Measurements from ENCODE around the gene RBP3.

DNA sequence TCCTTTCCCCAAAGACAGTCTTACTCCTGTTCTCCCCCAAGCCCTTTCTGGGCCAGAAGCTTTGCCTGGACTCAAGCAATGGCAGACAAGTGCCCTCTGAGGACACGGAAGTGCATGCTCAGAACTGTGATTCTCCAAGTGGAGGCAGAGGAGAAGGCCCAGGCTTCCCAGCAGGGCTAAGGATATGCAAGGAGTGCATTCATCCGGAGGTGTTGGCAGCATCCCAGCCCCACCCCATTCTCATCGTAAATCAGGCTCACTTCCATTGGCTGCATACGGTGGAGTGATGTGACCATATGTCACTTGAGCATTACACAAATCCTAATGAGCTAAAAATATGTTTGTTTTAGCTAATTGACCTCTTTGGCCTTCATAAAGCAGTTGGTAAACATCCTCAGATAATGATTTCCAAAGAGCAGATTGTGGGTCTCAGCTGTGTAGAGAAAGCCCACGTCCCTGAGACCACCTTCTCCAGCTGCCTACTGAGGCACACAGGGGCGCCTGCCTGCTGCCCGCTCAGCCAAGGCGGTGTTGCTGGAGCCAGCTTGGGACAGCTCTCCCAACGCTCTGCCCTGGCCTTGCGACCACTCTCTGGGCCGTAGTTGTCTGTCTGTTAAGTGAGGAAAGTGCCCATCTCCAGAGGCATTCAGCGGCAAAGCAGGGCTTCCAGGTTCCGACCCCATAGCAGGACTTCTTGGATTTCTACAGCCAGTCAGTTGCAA lies 1.4 kb upstream of the RBP3 start:
- TF ChIP-seq ZFP41 (tag by site-specific recombination; IDR thresholded peaks at IDR 0.05; ENCODE audit: borderline replicate concordance), result no peak
- no peak for TF ChIP-seq CTCF (tag by site-specific recombination; IDR thresholded peaks at IDR 0.05)

All from HEK293 (cell line).